ENCODE measurements around the gene HOXD13. TPM values are rescaled to one million over a fixed set of nuclear protein-coding genes. Genes with fewer than 3 reads are reported as not detected.

Gene HOXD13
- total RNA-seq, 1 donor from 2014 or later: not detected

GRCh38 chr2:176085861-176086771 lies 6.4 kb upstream of the HOXD13 start:
- H3K9me3 ChIP-seq: no peaks in the 10 kb centered on the region
- H3K27me3 ChIP-seq: peaks cover 70% of the 10 kb centered on the region
- no peaks in the 10 kb centered on the region for H3K4me1 ChIP-seq
- H3K36me3 ChIP-seq: no peaks in the 10 kb centered on the region
- H3K4me3 ChIP-seq: peak overlapping the region in 1 of 2 donors; percentile 32
- no peak overlapping the region for H3K27ac ChIP-seq
- DNase-seq (ENCODE audit: low spot score in 2 of 2): peak in 1 of 2 donors; percentile 62
- intact Hi-C loops (cut with DNase I): loop anchor here (5.0 kb wide), 1 partner anchor 84 kb away; the partner anchor contains the start of gene LNPK
- TF ChIP-seq, protein P1, sequence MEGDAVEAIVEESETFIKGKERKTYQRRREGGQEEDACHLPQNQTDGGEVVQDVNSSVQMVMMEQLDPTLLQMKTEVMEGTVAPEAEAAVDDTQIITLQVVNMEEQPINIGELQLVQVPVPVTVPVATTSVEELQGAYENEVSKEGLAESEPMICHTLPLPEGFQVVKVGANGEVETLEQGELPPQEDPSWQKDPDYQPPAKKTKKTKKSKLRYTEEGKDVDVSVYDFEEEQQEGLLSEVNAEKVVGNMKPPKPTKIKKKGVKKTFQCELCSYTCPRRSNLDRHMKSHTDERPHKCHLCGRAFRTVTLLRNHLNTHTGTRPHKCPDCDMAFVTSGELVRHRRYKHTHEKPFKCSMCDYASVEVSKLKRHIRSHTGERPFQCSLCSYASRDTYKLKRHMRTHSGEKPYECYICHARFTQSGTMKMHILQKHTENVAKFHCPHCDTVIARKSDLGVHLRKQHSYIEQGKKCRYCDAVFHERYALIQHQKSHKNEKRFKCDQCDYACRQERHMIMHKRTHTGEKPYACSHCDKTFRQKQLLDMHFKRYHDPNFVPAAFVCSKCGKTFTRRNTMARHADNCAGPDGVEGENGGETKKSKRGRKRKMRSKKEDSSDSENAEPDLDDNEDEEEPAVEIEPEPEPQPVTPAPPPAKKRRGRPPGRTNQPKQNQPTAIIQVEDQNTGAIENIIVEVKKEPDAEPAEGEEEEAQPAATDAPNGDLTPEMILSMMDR (IDR thresholded peaks at IDR 0.05): peak; percentile 31 to 65 (median 42)

DNA sequence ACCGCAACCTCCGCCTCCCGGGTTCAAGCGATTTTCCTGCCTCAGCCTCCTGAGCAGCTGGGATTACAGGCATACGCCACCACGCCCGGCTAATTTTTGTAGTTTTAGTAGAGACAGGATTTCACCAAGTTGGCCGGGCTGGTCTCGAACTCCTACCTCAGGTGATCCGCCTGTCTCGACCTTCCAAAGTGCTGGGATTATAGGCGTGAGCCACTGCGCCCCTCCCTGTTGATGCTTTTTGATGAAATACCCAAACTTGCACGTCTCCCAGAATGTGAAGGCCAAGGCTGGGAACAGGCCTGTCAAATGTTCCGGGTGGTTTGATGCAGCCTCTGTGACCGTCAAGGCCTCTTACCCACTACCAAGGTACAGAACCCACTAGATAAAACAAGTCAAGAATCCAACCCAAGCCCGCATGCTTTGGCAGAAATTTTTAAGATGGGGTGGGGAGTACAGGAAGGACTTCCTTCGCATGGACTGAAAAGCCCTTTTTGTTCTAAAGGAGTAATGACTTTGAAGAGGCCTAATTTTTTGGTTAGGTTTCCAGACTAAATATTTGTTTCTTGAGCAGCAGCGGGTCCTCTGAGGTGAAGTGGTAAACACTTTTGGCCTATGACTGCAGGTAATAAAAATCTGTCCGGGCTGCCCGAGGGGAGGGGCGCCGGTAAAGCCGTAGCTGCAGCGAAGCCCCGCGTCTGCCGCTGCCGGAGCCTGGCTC lies 5.0 kb upstream of the HOXD13 start:
- Histone ChIP-seq H3K27ac (no peak overlapping the region), H3K36me3 (no peaks in the 10 kb centered on the region), H3K4me1 (peaks cover 0 to 2% of the 10 kb centered on the region in 2 donors), H3K4me3 (peak overlapping the region in 1 of 2 donors; percentile 53), H3K27me3 (peaks cover 70% of the 10 kb centered on the region), H3K9me3 (no peaks in the 10 kb centered on the region)
- DNase-seq (ENCODE audit: low spot score in 2 of 2): no peak
- TF ChIP-seq, protein P1 (IDR thresholded peaks at IDR 0.05): no peak
- intact Hi-C loops (cut with DNase I): loop anchor here (1.0 to 5.0 kb wide), 2 partner anchors 85 to 397 kb away; partner anchors contain the start of gene LNPK

- Histone ChIP-seq H3K9me3 (no peaks in the 10 kb centered on the region), H3K27me3 (peaks cover 70% of the 10 kb centered on the region), H3K4me3 (peak overlapping the region; percentile 3 to 53), H3K36me3 (no peaks in the 10 kb centered on the region), H3K4me1 (peaks cover 3 to 5% of the 10 kb centered on the region in 2 donors), H3K27ac (no peak overlapping the region)
- TF ChIP-seq, protein P1 (IDR thresholded peaks at IDR 0.05): peak; percentile 65 to 93 (median 93)
- intact Hi-C loops (cut with DNase I): loop anchor here (1.0 to 5.0 kb wide), 2 partner anchors 86 to 398 kb away; partner anchors contain the start of gene LNPK
- DNase-seq (ENCODE audit: low spot score in 2 of 2): peak in 1 of 2 donors; percentile 79
These were observed 4.2 kb upstream of the HOXD13 start for GRCh38 chr2:176088048-176088936.

- no peaks in the 10 kb centered on the region for H3K36me3 ChIP-seq
- intact Hi-C loops (cut with DNase I): loop anchor here (1.0 to 5.0 kb wide), 2 partner anchors 87 to 399 kb away; partner anchors contain the start of gene LNPK
- TF ChIP-seq, protein P1 (IDR thresholded peaks at IDR 0.05): no peak
- DNase-seq (ENCODE audit: low spot score in 2 of 2): no peak
- peaks cover 5% of the 10 kb centered on the region in 2 donors for H3K4me1 ChIP-seq
- no peak overlapping the region for H3K27ac ChIP-seq
- H3K27me3 ChIP-seq: peaks cover 70% of the 10 kb centered on the region
- H3K9me3 ChIP-seq: no peaks in the 10 kb centered on the region
- H3K4me3 ChIP-seq: no peak overlapping the region
These were observed 3.3 kb upstream of the HOXD13 start for GRCh38 chr2:176088937-176089842.
